Cerebellar cortex (tissue), 1 donor: ENCODE results near the gene COX7A2L.
"Not testable (repeated sequence)": the region's sequence is repeated elsewhere in the genome, so short reads cannot be mapped to it uniquely, and the experiment has no call there.

ENCODE experiments used
- DNase-seq: peaks from one replicate; pipeline ENCODE4 v3.0.0-alpha.2; 2015; ENCODE audit warnings: low spot score

Gene COX7A2L, protein sequence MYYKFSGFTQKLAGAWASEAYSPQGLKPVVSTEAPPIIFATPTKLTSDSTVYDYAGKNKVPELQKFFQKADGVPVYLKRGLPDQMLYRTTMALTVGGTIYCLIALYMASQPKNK

DNA sequence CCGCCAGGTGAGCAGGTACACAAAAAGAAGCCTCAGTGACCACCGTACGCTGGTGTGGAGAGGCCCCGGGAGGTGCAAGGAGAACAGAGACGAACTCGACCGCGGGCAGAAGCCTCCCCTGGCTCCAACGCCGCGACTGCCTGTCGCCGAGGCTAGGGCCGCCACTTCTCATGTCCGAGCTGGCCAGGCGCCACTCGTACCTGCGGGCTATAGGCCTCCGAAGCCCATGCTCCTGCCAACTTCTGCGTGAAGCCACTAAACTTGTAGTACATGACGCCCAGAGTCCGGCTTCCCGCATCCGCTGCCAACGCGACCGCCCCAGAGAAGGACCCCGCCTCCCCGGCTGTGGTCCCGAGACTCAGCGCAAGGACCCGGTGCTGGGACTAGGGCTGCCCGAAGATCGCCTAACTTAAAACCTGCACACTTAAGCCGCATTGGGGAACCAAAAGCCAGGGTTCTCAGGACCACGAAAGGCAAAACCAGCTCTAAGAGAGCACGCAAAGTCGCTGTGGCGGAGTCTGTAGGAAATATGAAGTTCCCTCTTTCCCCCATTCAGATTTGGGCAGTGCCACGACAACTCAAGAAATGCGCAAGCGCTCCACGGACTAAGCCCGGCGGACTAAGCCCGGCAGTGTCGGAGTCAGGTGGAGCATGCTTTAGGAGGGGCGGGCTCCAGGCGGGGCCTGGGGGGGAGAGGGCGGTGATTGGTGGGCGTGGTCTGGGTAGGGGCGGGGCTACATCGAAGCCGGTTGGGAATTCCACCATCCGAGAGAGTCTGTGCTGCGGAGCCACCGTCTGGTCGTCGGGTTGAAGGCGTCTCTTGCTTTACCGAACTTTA is at the start of gene COX7A2L:
Gene COX7A2L (minus strand): TSS at position 328 of the 838 bp plus-strand sequence. CDS start 56 bp downstream, at position 272.
- DNase-seq: peak; percentile 98

DNA sequence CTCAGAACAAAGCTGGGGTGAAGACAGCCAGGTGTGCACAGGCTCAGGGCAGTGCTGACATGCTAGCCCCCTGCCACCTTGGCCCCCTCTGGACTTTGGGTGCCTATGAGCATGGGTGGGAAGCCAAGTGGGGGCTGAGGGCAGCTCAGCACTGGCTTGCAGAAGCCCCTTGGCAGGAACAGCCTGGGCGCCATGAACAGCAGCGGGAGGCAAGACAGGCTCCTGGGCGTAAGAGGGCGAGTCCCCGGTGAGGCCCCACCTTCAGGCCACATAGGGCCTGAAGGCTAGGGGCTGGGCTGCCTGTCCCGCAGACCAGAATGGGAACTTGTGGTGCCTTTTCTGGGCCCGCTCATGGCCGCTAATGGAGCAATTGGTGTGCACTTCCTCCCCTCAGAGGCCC is 47.0 kb upstream of the COX7A2L start:
- DNase-seq: no peak

DNA sequence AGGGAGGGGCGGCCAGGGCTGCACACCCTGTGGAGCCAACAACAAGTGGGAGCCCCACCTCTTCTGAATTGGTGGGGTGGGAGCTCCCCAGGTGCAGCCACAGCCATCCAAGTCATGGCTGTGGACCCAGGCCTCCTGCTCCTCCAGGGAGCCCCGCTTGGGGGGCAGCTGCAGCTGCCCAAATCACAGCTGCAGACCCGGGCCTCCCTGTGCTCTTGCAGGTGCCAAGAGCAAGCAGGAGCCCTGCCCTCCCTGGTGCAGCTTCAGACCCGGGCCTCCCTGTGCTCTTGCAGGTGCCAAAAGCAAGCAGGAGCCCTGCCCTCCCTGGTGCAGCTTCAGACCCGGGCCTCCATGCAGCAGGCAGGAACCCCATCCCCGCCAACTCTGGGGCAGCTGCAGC is 46.5 kb upstream of the COX7A2L start:
- DNase-seq: no peak

DNA sequence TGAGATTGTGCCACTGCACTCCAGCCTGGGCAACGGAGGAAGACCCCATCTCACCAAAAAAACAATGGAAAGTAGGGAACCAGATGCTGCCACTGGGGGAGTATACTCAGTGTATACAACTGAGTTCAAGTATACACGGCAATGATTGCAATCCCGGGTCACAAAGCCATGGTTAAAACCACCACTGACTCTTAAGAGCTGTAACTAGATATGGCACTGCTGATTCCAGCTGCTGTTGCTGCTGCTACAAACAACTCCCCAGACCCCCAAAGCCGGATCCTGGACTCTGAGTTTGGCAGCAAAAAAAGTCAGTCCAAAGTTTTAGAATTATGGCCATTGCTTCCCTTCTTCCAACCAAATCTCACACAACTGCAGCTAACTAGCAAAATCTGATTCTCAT is 43.7 kb upstream of the COX7A2L start:
- no peak for DNase-seq

DNA sequence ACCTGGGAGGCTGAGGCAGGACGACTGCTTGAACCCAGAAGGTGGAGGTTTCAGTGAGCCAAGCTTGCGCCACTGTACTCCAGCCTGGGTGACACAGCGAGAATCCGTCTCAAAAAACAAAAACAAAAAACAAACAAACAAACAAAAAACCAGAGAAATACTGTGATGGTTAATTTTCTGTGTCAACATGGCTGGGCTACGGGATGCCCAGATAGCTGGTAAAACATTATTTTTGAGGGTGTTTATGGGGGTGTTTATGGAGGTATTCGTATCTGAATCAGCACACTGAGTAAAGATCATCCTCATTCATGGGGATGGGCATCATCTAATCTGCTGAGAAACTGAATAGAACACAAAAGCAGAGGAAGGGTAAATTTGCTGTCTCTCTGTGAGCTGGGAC is 40.8 kb upstream of the COX7A2L start:
- DNase-seq: no peak

DNA sequence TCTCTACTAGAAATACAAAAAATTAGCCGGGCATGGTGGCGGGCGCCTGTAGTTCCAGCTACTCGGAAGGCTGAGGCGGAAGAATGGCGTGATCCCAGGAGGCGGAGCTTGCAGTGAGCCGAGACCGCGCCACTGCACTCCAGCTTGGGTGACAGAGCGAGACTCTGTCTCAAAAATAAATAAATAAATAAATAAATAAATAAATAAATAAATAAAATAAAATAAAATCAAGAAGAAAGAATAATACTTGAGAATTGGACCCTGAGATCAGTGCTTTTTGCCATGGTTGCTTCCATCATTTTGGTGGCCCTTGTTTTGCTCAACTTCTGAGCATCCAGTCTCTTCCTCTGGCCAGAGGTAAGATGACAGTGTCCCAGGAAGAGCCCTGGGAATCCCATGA is 37.0 kb upstream of the COX7A2L start:
- DNase-seq: not testable (repeated sequence)

DNA sequence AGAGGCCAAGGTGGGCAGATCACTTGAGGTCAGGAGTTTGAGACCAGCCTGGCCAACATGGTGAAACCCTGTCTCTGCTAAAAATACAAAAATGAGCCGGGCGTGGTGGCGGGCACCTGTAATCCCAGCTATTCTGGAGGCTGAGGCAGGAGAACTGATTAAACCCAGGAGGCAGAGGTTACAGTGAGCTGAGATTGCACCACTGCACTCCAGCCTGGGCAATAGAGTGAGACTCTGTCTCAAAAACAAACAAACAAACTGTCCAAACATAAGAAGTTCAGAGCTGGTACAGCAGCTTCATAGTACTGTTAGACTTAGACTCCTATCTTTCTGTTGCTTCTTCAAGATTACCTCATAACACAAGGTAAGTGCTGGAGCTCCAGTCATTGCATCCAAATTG is 32.3 kb upstream of the COX7A2L start:
- not testable (repeated sequence) for DNase-seq

DNA sequence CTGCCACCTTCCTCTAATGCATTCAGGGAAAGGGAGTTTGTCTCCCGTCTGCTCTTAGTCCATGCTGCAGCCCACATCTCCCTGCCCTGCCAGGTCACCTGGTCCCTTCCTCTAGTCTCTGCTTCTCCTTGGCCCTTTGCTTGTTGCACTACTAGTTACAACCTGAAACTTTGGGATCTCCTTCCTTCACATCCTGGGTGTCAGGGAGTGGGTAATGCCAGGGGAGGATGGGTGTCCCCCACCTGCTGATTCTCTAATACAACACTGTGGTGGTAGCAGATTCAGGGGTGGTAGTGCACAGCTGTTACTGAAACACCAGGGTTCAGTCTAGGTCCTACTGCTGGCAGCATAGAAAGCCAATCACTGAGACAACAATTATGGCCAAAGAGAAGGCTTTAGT is 31.2 kb upstream of the COX7A2L start:
- DNase-seq: no peak

DNA sequence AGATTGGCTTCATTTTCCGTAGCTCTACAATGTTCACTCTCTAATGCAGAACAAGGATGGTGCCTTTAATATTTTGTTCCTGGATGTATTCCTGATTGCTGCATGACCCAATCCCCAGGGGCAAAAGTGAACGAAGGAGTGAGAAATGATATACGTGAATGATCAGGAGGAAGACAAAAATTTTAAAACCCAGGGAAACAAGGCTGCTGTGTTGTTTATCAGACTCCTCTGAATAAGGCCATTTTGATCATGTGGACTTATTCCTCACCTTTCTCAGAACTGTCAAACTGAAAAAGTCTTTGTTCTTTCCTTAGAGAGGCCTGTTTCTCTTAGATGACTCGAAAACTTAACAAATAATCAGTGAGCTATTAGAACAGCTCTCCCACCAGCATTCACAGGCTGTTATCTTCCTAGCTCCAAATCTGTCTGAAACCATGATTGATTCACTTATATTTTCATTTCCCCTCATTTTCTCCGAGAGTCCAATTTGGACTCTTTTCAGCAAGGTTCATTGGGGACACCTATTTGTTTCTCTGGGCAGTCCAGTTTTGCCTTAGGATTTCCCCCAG is 29.5 kb upstream of the COX7A2L start:
- no peak for DNase-seq

DNA sequence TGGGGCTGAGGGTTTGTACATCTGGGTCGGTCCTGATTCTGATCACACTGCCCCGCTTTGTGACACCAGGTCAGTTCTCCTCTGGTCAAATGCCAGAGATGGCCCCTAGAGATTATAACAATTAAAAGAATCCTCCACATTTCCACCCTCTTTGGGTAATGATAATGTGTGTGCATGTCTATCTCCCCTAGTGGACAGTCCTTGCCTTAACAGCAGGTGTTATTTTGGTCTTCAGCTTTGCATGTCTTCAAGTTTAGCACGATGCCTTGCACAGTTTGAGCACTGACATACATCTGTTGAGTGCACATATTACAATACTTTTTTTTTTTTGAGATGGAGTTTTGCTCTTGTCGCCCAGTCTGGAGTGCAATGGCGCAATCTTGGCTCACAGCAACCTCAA is 25.7 kb upstream of the COX7A2L start:
- peak; percentile 3 for DNase-seq

DNA sequence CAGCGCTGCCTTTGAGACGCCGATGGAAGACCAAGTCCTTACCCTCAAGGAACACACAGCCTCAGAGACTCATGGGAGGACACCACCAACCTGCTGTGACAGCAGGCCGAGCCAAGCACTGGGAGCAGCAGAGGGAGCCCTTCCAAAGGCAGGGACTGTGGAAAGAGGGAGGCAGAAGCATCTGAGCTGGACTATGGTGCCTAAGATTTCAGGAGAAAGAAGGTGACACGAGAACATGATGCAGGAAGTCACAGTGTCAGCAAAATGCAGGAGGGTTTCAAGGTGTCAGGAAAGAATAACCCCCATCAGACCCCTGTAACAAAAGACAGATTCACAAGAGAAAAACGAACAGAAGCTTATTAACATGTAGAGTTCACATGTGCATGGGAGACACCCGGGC is 24.2 kb upstream of the COX7A2L start:
- DNase-seq: peak; percentile 34

DNA sequence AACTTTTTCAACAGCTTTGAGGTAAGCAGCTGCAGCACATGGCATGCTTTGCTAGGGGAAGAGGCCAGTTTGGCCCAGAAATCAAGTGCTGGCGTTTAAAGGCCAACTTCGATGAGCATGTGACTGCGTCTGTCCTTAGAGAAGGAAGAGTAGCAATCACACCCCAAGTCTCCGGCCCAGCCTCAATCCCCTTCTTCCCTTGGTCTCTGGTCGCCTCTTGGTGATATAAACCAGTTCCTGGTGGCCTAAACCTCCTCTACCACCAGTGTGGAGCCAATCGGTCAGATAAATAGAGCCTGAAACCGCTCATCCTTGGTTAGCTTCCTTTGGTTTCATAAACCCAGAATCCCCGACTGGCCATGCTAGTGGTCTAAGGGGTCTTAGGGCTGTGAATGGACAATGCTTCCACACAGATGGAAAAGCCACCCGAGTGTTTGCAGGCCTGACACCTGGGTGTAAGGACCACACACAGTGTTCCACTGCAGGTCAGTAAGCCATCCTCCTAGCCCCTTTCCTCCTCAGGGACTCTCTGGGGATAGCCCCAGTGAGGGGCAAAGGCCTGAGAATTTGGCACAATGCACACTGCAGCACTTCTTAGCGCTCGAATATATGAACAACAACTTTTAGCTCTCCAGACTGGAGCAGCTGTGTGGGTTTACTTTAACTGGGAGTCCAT is 23.0 kb upstream of the COX7A2L start:
- DNase-seq: no peak

DNA sequence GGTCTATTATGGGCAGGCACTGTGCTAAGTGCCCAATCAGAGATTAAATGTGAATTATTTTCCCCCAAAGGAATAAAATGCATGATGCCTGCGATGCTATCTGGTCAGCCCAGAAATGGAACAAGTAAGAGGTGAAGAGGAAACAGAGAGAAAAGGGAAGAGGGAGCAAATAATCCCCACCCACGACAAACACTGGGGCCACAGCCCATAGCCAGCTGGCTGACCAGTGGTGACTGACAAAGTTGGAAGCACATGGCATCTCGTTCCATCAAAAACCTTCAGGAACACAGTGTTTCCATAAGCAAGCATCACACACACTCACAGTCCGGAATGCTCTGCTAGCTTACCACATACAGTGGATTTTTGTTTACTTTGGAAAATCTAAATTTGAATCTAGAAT is 21.1 kb upstream of the COX7A2L start:
- no peak for DNase-seq

DNA sequence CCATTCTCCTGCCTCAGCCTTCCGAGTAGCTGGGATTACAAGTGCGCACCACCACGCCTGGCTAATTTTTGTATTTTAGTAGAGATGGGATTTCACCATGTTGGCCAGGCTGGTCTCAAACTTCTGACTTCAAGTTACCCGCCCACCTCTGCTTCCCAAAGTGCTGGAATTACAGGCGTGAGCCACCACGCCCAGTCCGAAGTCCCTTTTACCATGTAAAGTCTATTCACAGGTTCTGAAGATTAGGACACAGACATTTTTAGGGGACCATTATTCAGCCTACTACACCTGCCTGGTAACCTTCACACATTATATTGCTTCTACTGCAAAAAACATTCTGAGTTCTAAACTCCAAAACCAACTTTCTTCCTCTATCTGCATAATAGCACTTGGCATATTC is 19.0 kb upstream of the COX7A2L start:
- DNase-seq: not testable (repeated sequence)

DNA sequence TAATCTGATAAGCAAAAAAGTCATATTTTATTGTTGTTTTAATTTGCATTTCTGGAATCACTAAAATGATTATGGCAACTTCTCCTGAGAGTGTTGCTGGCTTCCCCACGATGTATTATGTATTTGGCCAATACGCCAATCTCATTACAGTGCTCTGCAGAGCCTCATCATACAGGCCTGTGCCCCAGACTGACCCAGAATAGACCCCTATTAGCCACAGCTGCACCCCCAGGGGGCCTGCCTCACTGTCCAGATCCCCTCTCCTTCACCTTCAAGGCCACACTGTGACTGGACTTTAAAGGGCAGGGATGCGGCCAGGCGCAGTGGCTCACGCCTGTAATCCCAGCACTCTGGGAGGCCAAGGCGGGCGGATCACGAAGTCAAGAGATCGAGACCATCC is 17.4 kb upstream of the COX7A2L start:
- DNase-seq: no peak

DNA sequence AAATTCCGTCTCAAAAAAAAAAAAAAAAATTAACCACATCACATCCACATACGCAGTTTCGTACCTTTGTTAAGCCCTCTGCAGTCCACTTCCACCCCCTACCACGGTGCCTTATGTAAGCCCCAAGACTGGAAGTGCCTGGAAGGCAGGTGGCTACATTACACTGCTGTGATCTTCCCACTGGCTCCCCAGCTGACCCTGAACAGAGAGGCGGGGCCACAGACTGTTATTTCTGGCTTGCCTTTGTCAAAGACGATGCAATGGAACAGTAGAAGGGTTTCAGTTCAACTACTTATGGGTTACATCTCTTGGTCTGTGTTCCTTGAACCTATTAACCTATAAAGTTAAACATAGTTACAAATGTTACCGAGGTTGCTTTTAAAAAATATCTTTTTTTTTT is 15.7 kb upstream of the COX7A2L start:
- DNase-seq: no peak

DNA sequence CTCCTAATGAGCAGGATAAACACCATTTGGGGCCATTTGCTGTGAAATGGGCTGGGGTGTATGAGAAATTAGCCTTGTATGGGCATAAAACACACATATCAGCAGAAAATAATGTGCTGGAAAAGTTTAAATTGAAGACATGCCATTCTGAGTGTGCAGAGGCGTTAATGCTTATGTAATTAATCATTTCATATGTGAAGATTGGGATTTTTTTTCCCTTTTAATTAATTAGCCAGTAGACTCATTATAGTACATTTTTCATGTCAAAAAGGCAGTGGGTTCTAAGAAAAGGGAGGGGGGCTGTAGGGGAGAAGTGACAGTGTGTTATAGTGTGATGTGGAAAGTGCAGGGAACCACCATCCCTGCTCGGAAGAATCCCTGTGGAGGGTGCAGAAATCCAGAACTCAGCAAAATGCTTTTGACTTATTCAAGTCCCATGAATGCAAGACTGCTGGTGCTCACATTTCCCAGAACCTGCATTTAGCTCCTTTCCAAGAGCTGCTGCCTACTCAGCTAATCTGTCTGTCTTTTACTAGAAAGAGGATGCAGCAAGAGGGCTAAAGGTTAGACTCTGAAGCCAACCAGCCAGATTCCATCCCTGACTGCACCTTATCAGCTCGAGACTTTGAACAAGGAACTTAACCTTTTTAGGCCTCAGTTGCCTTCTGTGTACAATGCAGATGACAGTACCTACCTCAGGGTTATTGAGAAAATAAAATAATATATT is 11.6 kb upstream of the COX7A2L start:
- no peak for DNase-seq

DNA sequence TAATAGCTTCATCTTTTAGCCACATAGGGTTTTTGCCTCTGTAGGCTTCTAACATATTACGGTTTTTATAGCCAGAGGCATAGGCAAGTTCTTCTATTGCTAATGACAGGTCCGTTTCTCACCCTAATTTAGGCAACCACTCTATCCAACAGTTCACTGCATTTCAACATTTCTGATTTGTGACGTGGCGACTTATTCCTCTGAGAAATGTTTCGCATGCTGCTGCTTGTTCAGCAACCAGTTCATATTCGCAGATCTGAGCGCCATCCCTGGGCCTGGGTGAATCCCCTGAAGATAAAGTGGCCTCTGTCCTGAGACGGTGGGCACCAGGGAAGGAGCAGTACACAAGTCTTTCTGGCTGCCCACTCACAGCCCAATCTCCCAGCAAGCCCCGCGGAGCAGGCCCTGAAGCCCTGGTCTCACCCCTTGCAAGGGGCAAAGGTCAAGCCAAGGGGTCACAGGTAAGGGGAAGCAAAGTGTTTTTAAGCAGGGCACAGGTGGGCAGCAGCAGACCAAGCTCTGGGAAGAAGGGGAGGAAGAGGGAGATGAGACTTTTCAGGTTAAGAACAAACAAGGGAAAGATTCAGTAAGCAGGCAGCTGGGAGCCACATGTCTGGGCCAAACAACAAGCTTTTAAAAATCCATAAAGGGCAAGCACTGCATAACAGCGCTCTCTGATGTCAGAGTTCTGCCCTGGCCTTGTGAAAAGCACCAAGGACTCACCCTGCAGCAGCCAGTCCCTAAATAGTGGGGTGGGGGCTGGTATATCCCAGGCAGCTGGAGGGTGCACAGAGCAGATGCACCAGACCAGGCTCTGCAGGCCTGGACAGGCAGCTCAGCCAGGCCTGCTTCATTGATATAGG is 10.8 kb upstream of the COX7A2L start:
- no peak for DNase-seq

DNA sequence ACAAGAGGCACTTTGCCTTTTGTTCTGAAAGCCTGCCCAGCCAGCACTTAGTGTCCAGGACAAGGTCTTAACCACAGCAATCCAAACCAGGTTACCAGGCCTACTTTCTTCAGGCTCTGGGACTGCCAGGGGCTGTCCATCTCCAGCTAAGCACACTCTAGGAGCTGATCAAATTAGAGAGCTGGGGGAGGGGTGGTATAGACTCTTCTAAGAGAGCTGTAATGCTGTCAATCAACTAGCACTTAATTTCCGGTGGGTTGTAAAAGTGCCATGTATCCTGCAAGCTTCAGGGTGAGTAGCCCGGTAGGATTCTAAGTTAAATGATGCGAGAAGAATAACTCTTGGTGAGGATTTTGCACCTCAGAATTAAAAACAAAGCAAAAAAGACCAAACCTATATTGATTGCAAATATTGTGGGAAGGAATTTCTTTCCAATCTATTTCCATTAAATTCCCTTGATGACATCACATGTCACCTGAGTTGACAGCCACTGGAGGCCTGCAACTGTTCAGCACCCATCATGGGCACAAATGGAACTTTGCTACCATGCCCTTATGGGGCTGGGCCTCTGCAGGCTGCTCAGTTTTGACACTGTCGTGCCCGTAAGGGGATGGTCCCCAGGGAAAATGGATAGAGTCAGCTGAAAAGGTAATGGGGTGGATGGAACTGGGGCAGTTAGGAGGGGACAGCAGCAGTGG is 8.7 kb upstream of the COX7A2L start:
- DNase-seq: peak; percentile 64

DNA sequence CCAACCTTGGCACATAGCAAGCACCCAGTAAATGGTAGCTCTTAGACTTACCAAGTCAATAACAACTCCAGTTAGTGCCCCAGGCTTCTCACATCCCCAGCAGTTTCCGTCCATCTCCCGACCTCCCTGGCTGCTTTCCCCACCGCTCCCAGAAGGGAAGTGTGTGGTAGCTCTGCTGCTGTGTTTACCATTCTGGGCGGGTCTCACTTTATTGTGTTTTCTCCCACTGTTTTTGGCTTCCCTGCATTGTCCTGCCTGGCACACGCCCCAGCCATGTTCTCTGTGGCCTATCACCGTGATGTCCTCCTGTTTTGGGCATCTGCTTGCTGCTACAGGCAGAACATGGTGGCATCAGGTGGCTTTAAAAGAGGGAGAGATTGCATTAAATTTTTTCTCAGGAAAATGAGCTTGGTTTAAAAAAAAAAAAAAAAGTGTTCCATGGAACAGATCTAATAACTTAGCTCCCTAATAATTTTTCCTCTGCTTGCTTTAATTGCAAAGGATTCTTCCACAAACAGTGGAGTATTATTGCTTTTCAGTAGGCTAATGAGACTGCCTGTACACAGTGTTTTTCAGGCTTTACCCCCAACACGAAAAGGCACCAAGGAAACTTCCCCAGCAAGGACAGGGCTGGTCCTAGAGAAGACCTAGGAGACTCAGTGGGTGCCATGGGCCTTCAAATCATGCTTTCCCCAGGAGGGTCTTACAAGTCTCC is 8.0 kb upstream of the COX7A2L start:
- DNase-seq: peak; percentile 83
